Endodermal cell (in vitro differentiated cells): Measurements from ENCODE around the gene OSBPL8. TPM values are rescaled to one million over a fixed set of nuclear protein-coding genes. Genes with fewer than 3 reads are reported as not detected.

Experiments
- DNase-seq: peaks from one replicate; pipeline ENCODE4 v3.0.0-alpha.2; 2017
- H3K27ac ChIP-seq: 2 replicates; pipeline ENCODE4 v1.5.1; 2013; ENCODE audit warnings: mild to moderate bottlenecking, low read depth, low read length, moderate library complexity
- H3K27me3 ChIP-seq: 2 replicates; pipeline ENCODE4 v1.6.1; 2013; ENCODE audit warnings: mild to moderate bottlenecking, low read length, moderate library complexity; ENCODE audit not compliant: insufficient read depth, control insufficient read depth, poor library complexity, severe bottlenecking
- H3K36me3 ChIP-seq: 2 replicates; pipeline ENCODE4 v1.7.0; 2013; ENCODE audit warnings: mild to moderate bottlenecking, low read length, moderate library complexity; ENCODE audit not compliant: control insufficient read depth, insufficient read depth
- H3K4me1 ChIP-seq: one replicate; pipeline ENCODE4 v1.7.0; 2013; ENCODE audit warnings: low read length; ENCODE audit not compliant: control insufficient read depth, insufficient read depth
- H3K4me3 ChIP-seq: 2 replicates; pipeline ENCODE4 v1.5.1; 2013; ENCODE audit warnings: mild to moderate bottlenecking, low read length, moderate library complexity
- H3K9ac ChIP-seq: 2 replicates; pipeline ENCODE4 v1.6.1; 2013; ENCODE audit warnings: mild to moderate bottlenecking, low read length, moderate library complexity; ENCODE audit not compliant: poor library complexity, severe bottlenecking; ENCODE audit errors: extremely low read depth
- H3K9me3 ChIP-seq: 2 replicates; pipeline ENCODE4 v1.6.1; 2013; ENCODE audit warnings: mild to moderate bottlenecking, low read length, moderate library complexity; ENCODE audit not compliant: control insufficient read depth
- H3K27ac Mint-ChIP-seq: 2 replicates; pipeline ENCODE4 v1.8.0; 2020; ENCODE audit warnings: mixed read lengths
- H3K27me3 Mint-ChIP-seq: 2 replicates; pipeline ENCODE4 v1.8.0; 2021; ENCODE audit warnings: mild to moderate bottlenecking, mixed read lengths; ENCODE audit not compliant: insufficient read depth
- H3K36me3 Mint-ChIP-seq: 2 replicates; pipeline ENCODE4 v1.8.0; 2020; ENCODE audit warnings: low read depth, mixed read lengths
- H3K4me1 Mint-ChIP-seq: 2 replicates; pipeline ENCODE4 v1.8.0; 2020; ENCODE audit warnings: mixed read lengths
- H3K4me3 Mint-ChIP-seq: 2 replicates; pipeline ENCODE4 v1.8.0; 2020; ENCODE audit warnings: mild to moderate bottlenecking, moderate library complexity, mixed read lengths
- H3K9me3 Mint-ChIP-seq: 2 replicates; pipeline ENCODE4 v1.8.0; 2020; ENCODE audit warnings: mild to moderate bottlenecking, mixed read lengths
- WGBS, 2 experiments: methylation state at CpG; one replicate each; pipeline versions ENCODE4 v1.1.5 to v1.1.7; 2013; ENCODE audit warnings: missing lambda C conversion rate in 2 of 2, mixed read lengths in 1 of 2; ENCODE audit not compliant: insufficient coverage in 1 of 2, insufficient read length in 1 of 2; 5-methylcytosine and 5-hydroxymethylcytosine counted together
- total RNA-seq, 2 donors: library from RNA; stranded (reverse); fragmentation: NEBNext Ultra II Directional in 1 of 2; extraction: Animal tissue kit (Norgen Biotek cat#: 25700) in 1 of 2; gene quantifications; 2 replicates in 1 of 2; 3 replicates in 1 of 2; pipeline ENCODE4 v1.2.1, GENCODE V29; 2021
- TF ChIP-seq, protein P1 (sequence below): fragments of 200-600 bp; sonication (generic); conservative IDR thresholded peaks from 2 replicates; pipeline ENCODE4 v1.5.0; 2021; ENCODE audit warnings: antibody characterized with exemption, mild to moderate bottlenecking

Gene OSBPL8
- total RNA-seq, 2 donors from 2014 or later: 44.0 to 58.8 TPM

DNA sequence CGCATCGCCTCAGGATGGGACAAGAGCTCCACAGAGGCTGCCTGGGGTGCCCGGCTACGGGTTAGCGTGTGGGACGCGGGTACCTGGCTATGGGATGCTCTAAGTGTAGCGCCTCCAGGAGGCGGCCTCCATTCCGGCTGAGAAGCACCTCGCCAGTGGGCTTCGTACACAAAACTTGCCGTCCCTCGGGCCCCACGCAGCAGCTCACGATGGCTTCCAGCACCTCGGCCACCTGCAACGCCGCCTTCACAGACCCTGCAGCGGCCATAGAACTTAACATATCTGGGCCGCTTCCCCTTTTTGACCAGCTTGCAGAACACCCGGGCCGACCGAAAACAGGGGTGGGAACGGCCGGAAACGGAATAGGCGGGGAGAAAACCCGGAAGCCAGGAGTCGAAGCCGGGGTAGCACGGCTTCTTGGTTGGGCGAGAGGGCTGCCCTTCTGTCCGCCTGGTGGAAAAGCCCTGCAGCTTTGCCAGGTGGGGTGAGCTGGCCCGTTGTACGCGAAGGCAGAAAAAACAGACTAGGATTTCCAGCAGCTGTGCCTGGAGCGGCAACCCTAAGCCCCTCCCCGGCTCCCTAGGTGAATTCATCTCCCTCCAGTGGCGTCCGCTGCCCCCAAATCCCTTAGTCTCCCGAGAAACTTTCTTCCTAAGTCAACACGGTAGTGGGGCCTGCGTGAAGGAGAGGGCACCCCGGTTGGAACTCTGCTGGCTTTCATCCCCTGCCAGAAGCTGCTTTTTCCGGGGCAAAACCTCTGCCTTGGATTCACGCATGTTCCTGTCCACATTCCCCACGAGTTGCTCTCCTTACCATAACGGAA lies 211.3 kb downstream of the OSBPL8 start, which contains the start of gene BBS10:
Gene BBS10, minus strand, starts transcription at position 337 of the 823 bp plus-strand sequence. Its CDS starts 57 bp downstream, at position 280.
- Mint-ChIP-seq H3K4me1 (peaks cover 2% of the 10 kb centered on the region), H3K4me3 (peak within 1 kb of the TSS; percentile 91), H3K27ac (peak within 1 kb of the TSS; percentile 95), H3K27me3 (no peaks in the 10 kb centered on the region), H3K36me3 (no peaks in the 10 kb centered on the region), H3K9me3 (no peaks in the 10 kb centered on the region)
- no peaks in the 10 kb centered on the region for H3K27me3 ChIP-seq
- peak within 1 kb of the TSS; percentile 97 for H3K4me3 ChIP-seq
- H3K9me3 ChIP-seq: no peaks in the 10 kb centered on the region
- H3K4me1 ChIP-seq: peaks cover 5% of the 10 kb centered on the region
- DNase-seq: peak; percentile 99
- WGBS, 2 experiments: 5 to 10% methylated on average over 27 to 49 of the region's 49 CpGs
- no peaks in the 10 kb centered on the region for H3K36me3 ChIP-seq
- TF ChIP-seq, protein P1, sequence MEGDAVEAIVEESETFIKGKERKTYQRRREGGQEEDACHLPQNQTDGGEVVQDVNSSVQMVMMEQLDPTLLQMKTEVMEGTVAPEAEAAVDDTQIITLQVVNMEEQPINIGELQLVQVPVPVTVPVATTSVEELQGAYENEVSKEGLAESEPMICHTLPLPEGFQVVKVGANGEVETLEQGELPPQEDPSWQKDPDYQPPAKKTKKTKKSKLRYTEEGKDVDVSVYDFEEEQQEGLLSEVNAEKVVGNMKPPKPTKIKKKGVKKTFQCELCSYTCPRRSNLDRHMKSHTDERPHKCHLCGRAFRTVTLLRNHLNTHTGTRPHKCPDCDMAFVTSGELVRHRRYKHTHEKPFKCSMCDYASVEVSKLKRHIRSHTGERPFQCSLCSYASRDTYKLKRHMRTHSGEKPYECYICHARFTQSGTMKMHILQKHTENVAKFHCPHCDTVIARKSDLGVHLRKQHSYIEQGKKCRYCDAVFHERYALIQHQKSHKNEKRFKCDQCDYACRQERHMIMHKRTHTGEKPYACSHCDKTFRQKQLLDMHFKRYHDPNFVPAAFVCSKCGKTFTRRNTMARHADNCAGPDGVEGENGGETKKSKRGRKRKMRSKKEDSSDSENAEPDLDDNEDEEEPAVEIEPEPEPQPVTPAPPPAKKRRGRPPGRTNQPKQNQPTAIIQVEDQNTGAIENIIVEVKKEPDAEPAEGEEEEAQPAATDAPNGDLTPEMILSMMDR: peak; percentile 75
- peak within 1 kb of the TSS; percentile 73 for H3K27ac ChIP-seq
- peak within 1 kb of the TSS; percentile 61 for H3K9ac ChIP-seq

DNA sequence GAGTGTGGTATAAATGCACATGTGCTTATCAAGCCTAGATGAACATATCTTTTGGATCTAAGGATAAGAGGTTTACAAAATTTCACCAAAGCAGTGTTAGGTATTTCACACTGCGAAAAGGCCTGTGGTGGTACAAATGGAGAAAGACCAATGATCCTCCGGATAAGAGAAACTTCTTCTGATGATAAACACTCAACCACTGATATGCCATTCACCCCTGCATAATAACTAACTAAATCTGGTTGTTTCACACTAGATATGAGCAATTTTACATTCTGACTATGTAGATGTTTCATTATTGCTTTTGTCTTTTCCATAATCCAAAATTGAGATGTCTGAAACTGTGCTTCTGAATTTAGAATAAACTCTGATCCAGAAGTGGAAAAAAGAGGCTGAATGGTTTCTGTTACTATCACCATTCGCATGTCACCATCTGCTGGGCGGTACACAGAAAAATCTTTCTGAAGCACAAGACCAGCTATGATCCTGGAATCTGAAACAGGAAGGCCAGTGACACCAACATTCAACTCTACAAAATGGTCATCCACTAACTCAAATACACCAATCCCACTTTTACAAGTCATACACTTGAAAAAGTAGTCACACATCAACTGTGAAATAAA lies 212.7 kb downstream of the OSBPL8 start:
- no peak overlapping the region for H3K27ac Mint-ChIP-seq

DNA sequence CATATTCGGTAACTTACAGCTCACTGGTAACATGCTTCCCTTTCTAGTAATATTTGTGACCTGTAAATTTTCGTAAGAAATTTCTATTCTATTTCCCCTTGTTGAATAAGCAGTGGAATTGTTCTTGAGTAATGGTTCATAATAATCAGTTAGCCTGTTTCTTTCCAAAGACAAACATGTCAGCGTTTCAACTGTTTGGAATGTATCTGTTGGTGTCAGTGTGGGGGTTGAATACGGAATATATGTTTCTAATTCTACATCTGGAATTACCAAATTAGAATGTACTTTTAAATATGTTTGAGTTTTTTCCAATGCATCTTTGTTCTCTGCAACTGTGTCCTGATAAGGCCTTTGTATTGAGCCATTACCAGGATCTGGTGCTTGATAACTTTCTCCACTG lies 213.3 kb downstream of the OSBPL8 start:
- Mint-ChIP-seq H3K27me3 (peaks cover 3% of the 10 kb centered on the region), H3K4me3 (no peak overlapping the region), H3K4me1 (peaks cover 2% of the 10 kb centered on the region), H3K27ac (no peak overlapping the region), H3K36me3 (no peaks in the 10 kb centered on the region), H3K9me3 (no peaks in the 10 kb centered on the region)
- TF ChIP-seq, protein P1: no peak
- no peak for DNase-seq
- Histone ChIP-seq H3K36me3 (no peaks in the 10 kb centered on the region), H3K27ac (no peak overlapping the region), H3K9ac (no peak overlapping the region), H3K4me1 (peaks cover 5% of the 10 kb centered on the region), H3K9me3 (no peaks in the 10 kb centered on the region), H3K4me3 (no peak overlapping the region), H3K27me3 (no peaks in the 10 kb centered on the region)
- 87% methylated on average over 4 of the region's 4 CpGs; no CpG with 5 or more reads in 1 of the 2 experiments for WGBS, 2 experiments

More for the DNA sequence above, 212.7 kb downstream of the OSBPL8 start:
- no peaks in the 10 kb centered on the region for H3K36me3 Mint-ChIP-seq
- no peaks in the 10 kb centered on the region for H3K36me3 ChIP-seq
- TF ChIP-seq, protein P1: peak; percentile 39
- H3K4me1 Mint-ChIP-seq: peaks cover 2% of the 10 kb centered on the region
- WGBS, 2 experiments: 83 to 90% methylated on average over 2 to 4 of the region's 4 CpGs
- H3K27me3 ChIP-seq: no peaks in the 10 kb centered on the region
- H3K4me1 ChIP-seq: peaks cover 5% of the 10 kb centered on the region
- H3K27me3 Mint-ChIP-seq: peaks cover under 1% of the 10 kb centered on the region
- H3K9me3 Mint-ChIP-seq: no peaks in the 10 kb centered on the region
- no peak overlapping the region for H3K27ac ChIP-seq
- H3K4me3 Mint-ChIP-seq: peak overlapping the region; percentile 91
- no peak for DNase-seq
- H3K9ac ChIP-seq: peak overlapping the region; percentile 61
- peak overlapping the region; percentile 97 for H3K4me3 ChIP-seq
- no peaks in the 10 kb centered on the region for H3K9me3 ChIP-seq
